ENCODE results near the gene GNA12. TPM values are rescaled to one million over a fixed set of nuclear protein-coding genes. Genes with fewer than 3 reads are reported as not detected.

Gene GNA12
- total RNA-seq, 1 experiment from 2014 or later = 6.3 TPM

DNA sequence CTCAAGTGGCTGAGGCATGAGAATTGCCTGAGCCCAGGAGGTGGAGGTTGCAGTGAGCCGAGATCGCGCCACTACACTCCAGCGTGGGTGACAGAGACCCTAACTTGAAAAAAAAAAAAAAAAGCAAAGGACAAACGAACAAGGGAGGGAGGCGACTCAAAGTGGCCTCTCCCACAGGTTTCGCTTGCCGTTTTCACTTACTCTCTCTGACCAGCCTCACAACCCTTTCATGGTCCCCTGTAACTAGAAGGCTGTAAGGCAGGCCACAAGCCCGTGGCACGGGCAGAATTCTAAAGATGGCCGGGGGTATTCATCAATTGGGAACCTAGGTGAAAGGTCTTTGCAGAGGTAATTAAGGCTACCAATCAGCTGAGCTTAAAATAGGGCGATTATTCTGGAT, 25.5 kb downstream of the GNA12 start:
- no peak for DNase-seq (ENCODE audit: low read depth)

DNA sequence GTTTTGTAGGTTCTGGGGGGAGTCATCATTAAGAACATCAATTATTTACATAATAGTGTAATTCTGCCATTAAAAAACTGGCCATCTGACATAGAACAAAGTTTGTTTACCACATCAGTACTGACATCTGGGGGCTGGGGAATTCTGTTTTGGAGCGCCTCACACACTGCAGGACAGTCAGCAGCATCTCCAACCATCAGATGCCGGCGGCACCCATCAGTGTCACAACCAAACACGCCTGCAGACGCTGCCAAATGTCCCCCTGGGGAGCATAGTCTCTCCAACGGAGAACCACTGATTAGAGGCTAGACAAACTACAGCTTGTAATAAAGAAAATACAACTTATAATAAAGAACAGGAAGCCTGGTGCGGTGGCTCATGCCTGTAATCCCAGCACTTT, 26.0 kb downstream of the GNA12 start:
- no peak for DNase-seq (ENCODE audit: low read depth)

DNA sequence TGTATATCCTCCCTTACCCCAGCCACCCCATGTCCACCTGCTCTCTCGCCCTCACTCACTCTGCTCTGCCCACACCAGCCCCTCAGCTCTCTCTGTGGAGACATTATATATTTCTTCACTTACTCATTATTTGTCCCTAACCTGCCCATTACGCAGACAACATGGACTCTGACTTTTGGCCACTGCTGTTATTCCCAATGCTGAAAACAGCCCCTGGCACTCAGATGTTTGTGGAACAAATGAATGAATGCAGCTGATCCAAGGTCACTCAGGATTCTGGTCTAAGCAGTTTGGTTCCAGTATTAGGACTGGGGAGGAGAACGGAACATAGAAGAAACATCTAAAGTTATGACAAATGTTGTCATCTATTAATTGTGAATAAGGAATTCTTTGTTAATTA, 26.7 kb downstream of the GNA12 start:
- no peak for DNase-seq (ENCODE audit: low read depth)

DNA sequence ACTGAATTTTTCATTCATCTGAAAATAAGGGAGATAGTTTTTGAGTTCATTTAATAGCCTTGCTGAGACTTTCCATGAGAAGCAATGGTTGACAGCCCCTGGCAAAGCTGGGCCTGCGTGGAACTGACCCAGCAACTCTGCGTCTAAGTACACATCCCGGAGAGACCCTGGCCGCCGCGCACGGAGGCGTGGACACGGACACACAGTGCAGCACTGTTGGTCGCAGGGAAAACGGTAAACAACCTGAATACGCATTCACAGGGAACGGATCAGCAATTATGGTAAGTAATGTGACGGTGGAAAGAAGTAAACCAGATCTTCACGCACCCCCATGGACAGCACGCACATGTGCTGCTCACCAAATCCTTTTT, 28.2 kb downstream of the GNA12 start:
- no peak for DNase-seq (ENCODE audit: low read depth)

DNA sequence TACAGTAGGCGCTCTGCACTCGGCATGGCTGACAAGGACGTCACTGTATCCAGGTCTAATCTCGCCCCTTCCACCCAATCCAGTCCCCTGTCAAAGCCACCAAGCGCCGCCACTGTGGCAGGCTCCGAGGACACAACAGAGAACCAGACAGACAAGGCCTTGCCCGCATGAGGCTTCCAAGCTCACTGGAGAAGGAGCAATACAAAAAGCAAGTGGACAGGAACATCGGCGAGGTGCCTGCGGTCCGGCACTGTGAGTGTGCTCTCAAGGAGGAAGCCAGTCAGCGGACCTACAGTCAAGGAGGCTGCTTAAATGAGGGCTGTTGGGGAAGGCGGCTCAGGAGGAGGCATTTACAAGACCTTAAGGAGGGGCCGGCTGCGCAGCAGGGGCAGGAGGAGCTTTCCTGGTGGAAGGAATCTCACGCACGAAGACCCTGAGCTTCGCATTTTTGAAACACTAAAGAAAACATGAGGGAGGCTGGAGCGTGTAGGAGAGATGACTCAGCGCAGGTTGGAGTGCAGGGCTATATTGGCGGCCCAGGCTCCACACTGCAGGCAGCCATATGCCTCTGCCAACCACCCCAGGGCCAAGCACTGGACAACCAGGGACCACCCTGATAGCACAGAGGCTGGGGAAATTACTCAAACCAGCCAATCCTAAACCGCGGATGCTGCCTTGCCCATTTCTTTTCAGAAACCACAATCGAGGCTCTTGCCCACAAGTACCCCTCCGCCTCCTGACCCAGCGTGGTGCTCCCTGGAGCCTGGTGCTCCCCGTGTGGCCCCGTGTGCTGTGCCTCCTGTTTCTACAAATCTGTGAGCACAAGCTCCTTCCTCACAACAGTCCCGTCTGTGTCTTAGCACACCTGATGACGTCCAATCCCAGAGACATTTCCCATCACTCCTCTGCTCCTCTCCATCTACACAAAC, 28.9 kb downstream of the GNA12 start:
- DNase-seq (ENCODE audit: low read depth) = no peak

DNA sequence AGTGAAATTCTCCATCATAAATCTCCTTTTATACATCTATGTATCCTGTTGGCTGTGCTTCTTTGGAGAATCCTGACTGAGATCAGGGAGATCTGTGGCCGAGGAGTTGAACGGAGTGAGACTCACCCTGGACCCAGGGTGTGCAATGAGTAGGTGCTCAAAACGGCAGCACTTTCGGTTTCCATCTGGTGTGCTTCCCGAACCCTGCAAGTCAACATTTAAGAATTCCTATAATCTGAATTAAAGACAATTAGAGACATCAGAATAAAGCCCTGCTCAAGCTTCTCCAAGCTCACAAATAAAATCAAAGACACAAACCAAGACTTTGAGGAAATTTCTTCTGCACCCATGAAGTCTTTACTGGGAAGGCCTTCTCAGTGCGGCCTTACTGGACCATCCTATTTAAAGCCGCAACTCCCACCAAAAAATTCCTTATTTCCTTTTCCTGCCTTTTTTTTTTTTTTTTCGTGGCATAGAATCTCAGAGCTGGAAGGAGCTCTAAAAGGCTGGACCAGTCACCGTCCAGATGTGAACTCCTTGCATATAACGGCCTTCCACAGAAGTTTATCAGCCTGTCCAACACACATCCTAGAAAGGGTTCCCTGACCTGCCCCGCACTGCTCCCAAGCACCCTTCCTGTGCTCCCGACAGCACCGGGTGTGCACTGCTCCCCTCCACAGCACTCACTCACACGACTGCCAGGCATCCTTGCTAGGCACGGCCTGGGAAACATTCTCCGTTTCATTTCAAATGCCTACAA, 29.7 kb downstream of the GNA12 start:
- DNase-seq (ENCODE audit: low read depth) = no peak

DNA sequence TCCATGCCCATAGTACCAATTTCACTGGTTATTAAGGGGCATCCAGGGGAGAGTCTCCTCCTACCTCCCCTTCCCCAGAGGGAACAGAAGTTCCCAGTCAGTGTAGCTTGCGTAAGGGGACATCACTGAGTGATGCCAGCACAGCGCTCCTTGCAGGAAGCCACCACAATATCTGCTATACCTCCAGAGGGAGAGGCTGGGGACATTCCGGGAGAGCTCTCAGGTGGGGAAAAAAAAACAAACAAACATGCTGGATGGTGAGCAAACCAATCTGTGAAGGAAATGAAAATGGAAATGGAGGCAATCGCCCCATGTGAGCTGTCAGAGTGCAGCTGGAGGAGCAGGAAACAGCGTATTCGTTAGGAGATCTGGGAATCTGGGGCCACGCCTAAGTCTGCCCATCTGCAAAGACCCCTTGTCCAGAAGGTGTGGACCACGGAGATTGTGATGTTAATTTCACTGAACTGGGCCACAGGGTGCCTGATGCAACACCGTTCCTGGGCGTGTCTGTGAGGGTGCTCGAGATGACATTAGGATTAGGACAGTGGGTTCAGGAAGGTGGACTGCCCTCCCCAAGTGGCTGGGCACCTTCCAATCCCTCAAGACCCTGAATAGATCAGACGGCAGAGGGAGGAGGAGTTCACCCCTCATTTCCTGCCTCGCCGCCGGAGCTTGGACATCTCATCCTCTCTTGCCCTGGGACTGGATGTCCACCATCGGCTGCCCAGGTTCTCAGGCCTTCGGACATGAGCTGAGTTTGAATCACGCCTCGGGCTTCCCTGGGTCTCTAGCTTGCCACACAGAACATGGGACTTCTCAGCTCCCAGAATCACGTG, 30.5 kb downstream of the GNA12 start:
- no peak for DNase-seq (ENCODE audit: low read depth)

DNA sequence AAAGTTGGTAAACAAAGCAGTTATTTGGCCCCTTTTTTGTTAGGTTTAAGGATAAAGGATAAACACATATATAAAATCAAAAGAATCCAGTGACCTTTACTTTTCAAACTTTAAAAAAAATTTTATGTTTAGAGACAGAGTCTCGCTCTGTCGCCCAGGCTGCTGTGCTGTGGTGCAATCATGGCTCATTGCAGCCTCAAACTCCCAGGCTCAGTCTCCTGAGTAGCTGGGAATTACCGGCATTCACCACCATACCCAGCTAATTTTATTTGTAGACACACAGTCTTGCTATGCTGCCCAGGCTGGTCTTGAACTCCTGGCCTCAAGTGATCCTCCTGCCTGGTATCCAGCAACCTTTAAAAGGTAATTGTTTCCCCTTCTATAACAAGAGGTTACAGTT, 31.3 kb downstream of the GNA12 start:
- no peak for DNase-seq (ENCODE audit: low read depth)

DNA sequence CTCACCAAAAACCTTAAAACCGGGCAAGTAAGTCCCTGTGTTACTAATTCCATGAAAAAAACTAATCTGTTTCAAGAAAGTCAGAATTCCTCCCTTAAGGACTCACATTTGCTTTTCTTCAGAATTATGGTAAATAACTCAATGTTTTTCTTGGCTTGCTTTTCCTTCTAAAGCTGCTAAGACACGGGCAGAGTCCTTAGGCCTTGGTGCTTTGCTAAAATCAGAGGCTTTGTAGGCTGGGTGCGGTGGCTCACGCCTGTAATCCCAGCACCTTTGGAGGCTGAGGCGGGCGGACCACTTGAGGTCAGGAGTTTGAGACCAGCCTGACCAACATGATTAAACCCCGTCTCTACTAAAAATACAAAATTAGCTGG, 32.0 kb downstream of the GNA12 start:
- no peak for DNase-seq (ENCODE audit: low read depth)

DNA sequence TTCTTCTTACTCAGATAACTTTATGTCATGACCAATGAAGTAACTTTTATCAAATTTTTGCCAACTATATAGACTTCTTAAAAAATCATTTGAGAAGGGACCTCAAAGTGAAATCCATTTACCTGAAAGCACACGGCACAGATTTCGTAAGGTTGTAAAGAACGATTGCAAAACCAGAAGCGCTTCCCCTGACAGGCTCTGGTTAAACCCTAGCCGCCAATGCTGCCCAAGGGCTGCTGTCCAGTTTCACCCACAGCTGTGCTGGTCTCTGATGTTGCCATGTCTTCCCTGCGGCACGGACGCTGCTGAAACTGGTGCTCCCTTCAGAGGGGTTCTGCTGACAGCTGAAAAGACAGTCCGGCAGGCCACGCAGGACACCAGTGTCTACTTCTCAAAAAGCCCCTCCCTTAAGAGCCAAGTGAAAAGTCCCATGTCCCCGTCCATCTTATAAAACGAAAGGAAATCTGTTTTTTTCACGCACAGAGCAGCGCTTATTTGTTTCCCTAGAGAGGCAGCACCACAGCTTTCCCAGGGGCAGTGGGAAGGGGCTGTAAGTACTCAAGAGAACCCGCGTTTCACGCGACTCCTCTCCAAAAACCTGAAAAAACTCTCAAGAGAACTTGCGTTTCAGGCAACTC, 32.5 kb downstream of the GNA12 start:
- DNase-seq (ENCODE audit: low read depth) = no peak

DNA sequence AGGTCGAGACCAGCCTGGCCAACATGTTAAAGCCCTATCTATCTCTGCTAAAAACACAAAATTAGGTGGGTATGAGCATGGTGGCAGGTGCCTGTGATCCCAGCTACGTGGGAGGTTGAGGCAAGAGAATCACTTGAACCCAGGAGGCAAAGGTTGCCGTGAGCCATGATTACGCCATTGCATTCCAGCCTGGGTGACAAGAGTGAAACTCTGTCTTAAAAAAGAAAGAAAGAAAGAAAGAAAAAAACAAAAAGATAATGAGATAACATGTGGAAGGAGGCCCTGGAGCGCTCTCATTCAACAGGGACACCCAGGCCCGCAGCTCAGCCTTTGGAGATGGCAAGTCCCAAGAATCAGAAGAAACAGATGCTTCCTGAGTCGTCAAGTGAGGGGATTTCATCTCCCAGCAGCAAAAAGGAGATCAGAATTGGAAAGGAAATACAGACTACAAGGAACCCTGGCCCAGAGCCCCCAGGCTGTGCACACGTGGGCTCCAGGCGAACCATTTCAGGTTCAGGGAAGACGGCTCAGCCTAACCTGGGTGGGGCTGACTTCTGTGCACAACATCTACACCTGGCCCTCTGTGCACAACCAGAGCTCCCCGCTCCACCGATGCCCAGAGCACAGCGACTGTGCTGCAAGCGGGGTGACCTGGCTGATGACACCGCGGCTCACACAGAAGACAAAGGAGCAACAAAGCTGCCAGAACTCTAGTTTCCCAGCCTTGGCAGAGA, 33.3 kb downstream of the GNA12 start:
- DNase-seq (ENCODE audit: low read depth) = no peak

DNA sequence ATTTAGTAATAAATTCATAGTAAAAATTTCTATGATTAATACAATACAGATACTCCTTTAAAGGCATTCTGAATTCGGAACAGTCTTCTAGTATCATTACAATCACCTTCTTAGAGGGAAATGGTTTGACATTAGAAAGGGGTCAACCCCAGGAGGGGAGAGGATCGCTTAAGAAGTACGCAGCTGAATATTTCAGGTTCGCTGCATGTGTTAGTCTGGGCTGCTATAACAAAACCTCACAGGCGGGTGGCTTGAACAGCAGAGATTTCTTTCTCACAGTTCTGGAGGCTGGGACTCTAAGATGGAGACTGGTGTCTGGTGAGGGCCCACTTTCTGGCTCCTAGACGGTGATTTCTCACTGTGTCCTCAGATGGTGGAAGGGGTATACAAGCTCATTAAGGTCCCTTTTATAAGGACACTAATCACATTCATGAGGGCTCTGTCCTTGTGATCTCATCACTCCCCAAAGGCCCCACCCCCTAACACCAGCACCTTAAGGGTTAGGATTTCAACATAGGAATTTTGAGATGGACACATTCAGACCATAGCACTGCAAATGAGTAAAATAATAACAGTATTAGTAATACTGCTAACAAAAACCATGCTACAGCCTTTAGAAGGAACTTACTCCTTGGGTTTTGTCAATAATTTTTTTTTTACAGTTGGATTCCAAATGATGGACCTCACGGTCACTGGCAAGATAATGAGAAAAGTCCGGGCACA, 34.0 kb downstream of the GNA12 start:
- no peak for DNase-seq (ENCODE audit: low read depth)

DNA sequence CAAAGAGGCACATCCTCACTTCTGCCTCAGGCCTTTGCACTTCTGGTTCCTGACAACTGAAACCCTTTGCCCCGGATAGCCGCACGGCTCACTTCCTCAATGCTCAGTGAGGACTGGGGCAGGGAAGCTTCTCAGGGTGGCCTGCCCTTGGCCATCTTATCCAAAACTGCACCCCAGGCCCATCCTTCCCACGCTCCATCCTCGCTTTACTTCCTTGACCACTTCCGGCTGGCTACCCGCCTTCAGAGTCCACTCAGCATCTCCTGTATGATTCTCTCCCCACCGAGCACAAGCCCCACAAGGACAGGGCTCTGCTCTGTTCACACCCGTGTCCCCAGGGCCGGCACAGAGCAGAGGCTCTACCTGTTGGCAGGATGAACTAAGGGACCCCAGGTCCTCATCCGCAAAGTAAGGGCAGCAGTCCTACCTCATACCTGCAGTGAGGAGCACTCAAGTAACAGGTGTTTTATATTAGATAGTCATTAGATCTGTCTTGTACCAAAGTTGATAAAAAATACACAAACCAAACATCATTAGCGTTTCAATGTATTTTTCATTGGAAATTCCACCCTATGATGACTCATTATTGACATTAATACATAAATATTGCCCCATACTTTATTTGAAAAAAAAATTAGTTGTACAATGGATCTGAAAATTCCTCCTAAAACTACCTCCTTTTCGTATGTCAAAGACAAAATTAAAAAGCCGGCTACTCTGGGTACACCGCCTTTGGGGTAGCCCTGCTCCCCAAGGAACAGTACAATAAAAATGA, 35.0 kb downstream of the GNA12 start:
- no peak for DNase-seq (ENCODE audit: low read depth)

DNA sequence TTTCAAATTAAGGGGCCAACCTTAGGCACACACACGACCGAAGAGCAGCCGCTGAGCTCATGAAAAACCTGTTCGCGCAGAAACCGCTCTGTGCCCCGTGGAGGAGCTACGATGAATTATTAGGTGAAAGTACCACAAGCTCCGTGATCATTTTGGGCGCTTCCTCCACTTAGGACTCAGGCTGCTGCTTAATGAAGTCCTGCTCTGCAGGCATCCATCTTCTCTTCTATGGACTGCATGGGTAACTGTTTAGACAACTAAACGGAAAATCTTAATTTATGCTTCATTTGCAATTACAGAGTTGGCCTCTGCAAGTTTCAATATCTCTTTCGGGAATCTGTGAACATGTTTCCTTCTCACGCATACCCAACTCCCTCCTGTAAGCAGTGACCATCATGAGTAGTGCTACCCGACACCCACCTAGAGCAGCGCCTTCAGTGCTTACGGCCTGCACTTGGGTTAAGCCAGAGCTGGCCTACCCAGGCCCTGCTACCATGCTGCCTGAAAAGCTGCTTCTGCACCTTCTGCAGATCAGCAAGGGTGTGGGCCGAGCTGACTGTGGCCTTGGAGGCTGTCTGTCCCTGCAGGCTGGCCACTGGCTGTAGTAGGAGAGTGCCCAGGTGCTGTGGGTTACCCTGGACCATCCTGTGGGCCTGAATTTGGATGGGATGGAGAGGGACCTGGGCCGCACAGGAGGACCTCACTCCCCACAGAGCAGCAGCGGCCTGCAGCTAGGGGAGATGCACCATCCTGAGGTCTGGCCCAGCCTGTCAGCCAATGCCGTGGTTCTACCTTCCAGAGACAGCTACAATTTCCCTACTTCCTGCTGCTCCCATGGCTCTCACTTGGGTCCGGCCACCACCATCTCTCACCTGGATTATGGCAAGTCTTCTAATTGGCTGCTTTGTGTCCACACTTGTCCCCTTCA, 36.0 kb downstream of the GNA12 start:
- no peak for DNase-seq (ENCODE audit: low read depth)

DNA sequence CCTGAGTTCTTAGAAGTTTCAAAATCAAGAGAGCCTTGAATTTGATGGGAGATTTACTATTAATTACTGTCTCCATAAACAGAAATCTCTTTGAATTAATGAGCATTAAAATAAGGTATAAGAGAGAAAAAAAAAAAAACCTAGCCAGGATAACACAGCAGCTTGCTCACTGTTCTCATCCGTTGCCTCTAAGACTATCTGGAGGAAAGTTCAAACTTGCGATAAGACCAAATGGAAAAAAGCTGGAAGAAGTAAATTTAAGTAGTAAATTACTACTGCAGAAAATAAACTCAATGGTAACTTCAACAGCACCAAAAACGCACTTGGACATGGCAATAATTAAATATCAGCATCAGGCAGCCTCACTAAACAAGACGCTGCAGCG, 36.7 kb downstream of the GNA12 start:
- DNase-seq (ENCODE audit: low read depth) = no peak

DNA sequence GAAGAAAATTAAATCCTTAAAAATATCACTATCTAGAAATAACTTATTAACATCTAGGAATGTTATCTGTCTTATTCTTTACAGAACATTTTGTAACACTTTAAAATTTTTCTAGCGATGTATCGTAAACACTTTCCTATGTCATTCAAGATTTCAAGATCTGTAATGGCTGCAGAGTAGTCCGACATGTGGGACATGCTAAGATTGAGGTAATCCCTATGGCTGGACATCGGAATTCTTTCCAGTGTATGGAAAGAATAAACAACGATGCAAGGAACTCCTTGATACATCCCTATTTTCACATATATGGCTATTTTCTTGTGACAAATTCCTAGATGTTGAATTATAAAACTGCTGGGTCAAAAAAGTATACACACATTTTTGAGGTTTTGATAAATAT, 37.5 kb downstream of the GNA12 start:
- no peak for DNase-seq (ENCODE audit: low read depth)

DNA sequence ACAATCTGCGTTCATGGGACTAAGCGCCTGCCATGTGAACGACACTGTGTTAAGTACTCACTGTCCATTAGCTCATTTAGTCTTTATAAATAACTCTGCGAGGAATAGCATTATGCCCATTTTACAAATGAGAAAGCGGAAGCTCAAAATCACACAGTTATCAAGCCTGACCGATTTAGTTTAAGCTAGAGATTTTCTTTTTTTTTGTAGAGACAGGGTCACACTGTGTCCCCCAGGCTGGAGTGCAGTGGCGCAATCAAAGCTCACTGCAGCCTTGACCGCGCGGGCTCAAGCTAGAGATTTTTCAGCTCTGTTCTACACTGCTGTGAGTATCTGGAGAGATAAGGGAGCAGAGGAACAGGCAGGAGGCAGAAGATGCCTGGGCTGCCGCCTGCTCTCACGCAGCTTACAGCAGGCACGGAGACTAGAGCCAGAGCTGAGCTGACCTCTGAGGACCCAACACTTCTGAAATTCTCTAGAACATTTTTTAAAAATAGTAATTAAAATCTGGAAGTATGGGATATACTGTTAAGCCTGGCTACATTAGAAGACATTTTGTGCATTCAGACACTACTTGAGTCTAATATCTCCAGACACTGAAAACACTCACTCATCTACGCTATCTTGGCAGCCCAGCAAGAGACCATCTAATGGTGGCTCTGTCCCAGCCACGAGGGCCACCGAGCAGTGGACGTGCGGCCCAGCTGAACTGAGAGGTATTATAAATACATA, 38.7 kb downstream of the GNA12 start:
- DNase-seq (ENCODE audit: low read depth) = no peak

DNA sequence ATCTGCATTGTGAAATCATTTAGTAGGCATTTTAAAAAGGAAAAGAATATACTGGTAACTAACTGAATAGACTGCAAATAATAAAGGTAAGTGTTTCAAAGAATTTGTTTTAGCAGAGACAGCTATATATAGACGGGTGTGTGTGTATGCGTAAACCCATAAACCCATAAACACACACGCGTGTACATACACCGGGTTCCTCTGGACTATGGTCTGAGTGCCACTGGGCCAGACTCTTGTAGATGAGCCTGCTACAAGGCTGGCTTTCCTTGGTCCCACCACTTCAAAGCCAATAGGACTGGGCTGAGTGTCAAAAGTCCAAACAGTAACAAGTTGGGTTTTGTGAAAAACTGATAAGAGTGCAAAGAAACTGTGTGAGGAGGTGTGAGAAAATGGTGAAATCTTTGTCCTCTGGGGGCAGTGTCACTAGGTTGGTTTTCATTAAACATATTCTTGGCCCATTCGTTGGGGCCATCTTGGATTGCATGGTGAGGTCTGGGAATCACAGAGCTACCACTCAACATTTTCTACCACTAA, 39.8 kb downstream of the GNA12 start:
- DNase-seq (ENCODE audit: low read depth) = no peak

Measured in Daoy (cell line).